Colonic mucosa (tissue), 4 donors: Measurements from ENCODE around the gene DDX1. TPM values are rescaled to one million over a fixed set of nuclear protein-coding genes. Genes with fewer than 3 reads are reported as not detected.

Experiments
- DNase-seq: peaks from one replicate; pipeline ENCODE4 v3.0.0-alpha.2; 2020
- H3K27ac ChIP-seq: fragments of 200-600 bp; one replicate; pipeline ENCODE4 v1.8.0; 2021
- H3K27me3 ChIP-seq: fragments of 200-600 bp; one replicate; pipeline ENCODE4 v1.8.0; 2021
- H3K36me3 ChIP-seq: fragments of 200-600 bp; one replicate; pipeline ENCODE4 v1.8.0; 2021
- H3K4me1 ChIP-seq: fragments of 200-600 bp; one replicate; pipeline ENCODE4 v1.8.0; 2021; ENCODE audit warnings: mild to moderate bottlenecking
- H3K4me3 ChIP-seq: fragments of 200-600 bp; one replicate; pipeline ENCODE4 v1.8.0; 2021
- H3K9ac ChIP-seq, 2 donors: one replicate each; pipeline ENCODE4 v1.7.0; 2013; ENCODE audit warnings: control low read depth in 2 of 2, low read depth in 2 of 2, low read length in 2 of 2
- H3K9me3 ChIP-seq: fragments of 200-600 bp; one replicate; pipeline ENCODE4 v1.8.0; 2021
- intact Hi-C: fragments of 100-400 bp; cut with DNase I; formaldehyde crosslinking; loops from one replicate; pipeline ENCODE4 v1.14.1; 2022
- total RNA-seq, 2 donors: library from RNA; stranded (reverse); fragmentation: NEBNext Ultra II Directional in 1 of 2; extraction: Animal tissue kit (Norgen Biotek cat#: 25700) in 1 of 2; gene quantifications; one replicate each; pipeline ENCODE4 v1.2.1, GENCODE V29; 2021
- TF ChIP-seq, protein P1 (sequence below): fragments of 200-600 bp; IDR thresholded peaks from one replicate; pipeline ENCODE4 v1.8.0; 2022; ENCODE audit warnings: antibody characterized with exemption, mild to moderate bottlenecking
- donor health status: healthy.
- donor health status: DM: no; HTN: no; CAD: no.
- donor health status: DM: no; HTN: no; CAD: no.

DDX1 gene
- total RNA-seq, 2 donors from 2014 or later, result 71.6 to 91.3 TPM

DNA sequence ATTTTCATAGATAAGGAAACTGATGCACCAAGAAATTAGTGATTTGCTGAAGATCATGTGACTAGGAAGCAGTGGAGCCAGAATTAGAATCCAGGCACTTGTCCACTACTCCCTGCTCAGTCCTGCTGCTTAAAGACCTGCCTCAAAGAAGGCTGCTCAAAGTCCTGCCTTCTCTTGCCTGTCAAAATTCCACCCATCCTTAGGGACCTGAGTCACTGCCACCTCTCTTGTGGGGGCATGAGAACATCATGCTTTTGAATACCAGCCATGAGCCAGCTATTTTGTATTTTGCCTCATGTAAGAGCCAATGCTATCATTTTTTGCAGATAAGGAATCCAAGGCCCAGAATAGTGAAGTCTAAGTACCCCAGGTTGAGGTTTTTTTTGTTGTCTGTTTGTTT lies 47.1 kb downstream of the DDX1 start:
- intact Hi-C loops, result loop anchor here (5.0 to 10.0 kb wide), 4 partner anchors 106 to 969 kb away; no protein-coding TSS in a partner anchor
- TF ChIP-seq, protein P1, sequence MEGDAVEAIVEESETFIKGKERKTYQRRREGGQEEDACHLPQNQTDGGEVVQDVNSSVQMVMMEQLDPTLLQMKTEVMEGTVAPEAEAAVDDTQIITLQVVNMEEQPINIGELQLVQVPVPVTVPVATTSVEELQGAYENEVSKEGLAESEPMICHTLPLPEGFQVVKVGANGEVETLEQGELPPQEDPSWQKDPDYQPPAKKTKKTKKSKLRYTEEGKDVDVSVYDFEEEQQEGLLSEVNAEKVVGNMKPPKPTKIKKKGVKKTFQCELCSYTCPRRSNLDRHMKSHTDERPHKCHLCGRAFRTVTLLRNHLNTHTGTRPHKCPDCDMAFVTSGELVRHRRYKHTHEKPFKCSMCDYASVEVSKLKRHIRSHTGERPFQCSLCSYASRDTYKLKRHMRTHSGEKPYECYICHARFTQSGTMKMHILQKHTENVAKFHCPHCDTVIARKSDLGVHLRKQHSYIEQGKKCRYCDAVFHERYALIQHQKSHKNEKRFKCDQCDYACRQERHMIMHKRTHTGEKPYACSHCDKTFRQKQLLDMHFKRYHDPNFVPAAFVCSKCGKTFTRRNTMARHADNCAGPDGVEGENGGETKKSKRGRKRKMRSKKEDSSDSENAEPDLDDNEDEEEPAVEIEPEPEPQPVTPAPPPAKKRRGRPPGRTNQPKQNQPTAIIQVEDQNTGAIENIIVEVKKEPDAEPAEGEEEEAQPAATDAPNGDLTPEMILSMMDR, result no peak

DNA sequence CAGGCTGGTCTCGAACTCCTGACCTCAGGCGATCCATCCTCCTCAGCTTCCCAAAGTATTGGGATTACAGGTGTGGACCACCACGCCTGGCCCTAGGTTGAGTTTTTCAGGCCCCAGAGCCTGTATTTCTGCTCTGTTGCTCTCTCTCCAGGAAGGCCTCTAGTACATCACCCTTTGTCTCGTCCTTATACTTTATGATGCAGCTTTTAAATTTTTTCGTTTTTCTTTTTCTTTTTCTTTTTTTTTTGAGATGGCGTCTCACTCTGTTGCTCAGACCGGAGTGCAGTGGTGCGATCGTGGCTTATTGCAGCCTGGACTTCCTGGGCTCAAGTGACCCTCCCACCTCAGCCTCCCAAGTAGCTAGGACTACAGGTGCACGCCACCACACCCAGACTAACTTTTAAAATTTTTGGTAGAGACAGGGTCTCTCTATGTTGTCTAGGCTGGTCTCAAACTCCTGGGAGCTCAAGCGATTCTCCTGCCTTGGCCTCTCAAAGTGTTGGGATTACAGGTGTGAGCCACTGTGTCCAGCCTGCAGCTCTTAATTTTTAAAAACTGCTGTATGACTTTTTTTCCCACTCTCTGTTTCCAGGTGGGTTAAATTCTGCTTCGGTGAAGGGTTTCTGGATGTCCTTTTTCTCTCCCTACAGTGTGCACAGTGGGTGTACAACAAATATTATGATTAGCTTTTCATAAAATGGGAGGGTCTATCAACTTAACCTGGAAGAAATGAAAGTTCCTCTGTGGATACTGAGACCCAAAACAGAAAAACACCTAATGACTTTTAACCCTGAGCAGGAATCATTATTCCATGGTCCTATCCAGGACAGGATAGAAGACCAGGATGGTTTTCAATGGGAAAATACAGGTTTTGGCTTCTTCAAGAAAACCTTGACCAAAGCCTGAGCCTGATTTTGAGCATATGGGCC lies 47.9 kb downstream of the DDX1 start:
- Histone ChIP-seq H3K4me1 (no peaks in the 10 kb centered on the region), H3K9me3 (no peaks in the 10 kb centered on the region), H3K4me3 (no peak overlapping the region), H3K27me3 (no peaks in the 10 kb centered on the region), H3K9ac (no peak overlapping the region), H3K27ac (no peak overlapping the region), H3K36me3 (no peaks in the 10 kb centered on the region)
- TF ChIP-seq, protein P1, result no peak
- intact Hi-C loops, result loop anchor here (5.0 to 10.0 kb wide), 4 partner anchors 105 to 968 kb away; no protein-coding TSS in a partner anchor
- no peak for DNase-seq

More for the DNA sequence above, 47.1 kb downstream of the DDX1 start:
- Histone ChIP-seq H3K36me3 (no peaks in the 10 kb centered on the region), H3K9ac (no peak overlapping the region), H3K9me3 (no peaks in the 10 kb centered on the region), H3K4me3 (no peak overlapping the region), H3K4me1 (no peaks in the 10 kb centered on the region), H3K27me3 (no peaks in the 10 kb centered on the region), H3K27ac (no peak overlapping the region)
- DNase-seq, result no peak

DNA sequence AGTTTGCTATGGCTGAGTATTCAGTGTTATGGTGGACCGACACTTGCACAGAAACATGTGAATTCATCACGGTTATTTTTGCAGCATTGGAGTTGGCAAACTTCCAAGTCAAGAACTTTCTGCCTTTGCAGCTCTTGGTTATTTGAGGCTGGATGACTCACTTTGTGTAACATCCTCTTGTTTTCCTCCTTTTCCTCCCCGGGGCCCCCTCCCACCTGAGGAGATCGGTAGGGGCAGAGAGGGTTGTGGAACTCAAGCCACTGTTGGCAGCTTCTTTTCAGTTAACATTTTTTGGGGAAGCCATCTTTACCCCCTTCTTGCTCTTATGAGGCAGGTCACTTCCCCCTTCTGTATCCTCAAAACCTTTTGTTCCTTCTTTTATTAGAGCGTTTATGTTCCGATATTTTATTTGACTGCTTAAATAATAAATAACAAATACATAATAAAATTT lies 48.6 kb downstream of the DDX1 start:
- H3K9ac ChIP-seq, result no peak overlapping the region
- no peak overlapping the region for H3K4me3 ChIP-seq
- no peaks in the 10 kb centered on the region for H3K27me3 ChIP-seq
- no peaks in the 10 kb centered on the region for H3K9me3 ChIP-seq
- intact Hi-C loops, result no loop called here
- no peaks in the 10 kb centered on the region for H3K36me3 ChIP-seq
- H3K27ac ChIP-seq, result no peak overlapping the region
- TF ChIP-seq, protein P1, result no peak
- H3K4me1 ChIP-seq, result no peaks in the 10 kb centered on the region
- no peak for DNase-seq

DNA sequence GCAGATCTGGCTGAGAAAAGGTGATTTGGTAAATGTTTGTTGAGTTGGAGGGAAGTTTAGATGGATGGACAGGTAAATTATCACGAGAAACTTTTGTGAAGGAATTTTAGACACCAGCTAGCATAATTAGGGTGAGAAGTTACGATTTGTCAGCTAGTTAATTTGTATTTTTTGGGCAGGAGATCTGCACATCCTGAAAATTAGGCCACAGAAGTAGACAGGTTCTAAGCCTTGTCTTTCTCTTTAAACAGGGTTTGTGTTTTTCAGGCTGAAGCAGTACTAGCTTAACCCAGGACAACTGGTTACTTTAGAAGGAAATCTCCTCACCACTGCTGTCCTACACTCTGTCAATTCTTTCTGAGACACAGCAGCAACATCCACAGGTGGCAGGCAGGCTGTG lies 49.1 kb downstream of the DDX1 start:
- Histone ChIP-seq H3K4me1 (no peaks in the 10 kb centered on the region), H3K27ac (no peak overlapping the region), H3K4me3 (no peak overlapping the region), H3K9me3 (no peaks in the 10 kb centered on the region), H3K9ac (no peak overlapping the region), H3K27me3 (no peaks in the 10 kb centered on the region), H3K36me3 (no peaks in the 10 kb centered on the region)
- intact Hi-C loops, result no loop called here
- TF ChIP-seq, protein P1, result no peak
- DNase-seq, result no peak

DNA sequence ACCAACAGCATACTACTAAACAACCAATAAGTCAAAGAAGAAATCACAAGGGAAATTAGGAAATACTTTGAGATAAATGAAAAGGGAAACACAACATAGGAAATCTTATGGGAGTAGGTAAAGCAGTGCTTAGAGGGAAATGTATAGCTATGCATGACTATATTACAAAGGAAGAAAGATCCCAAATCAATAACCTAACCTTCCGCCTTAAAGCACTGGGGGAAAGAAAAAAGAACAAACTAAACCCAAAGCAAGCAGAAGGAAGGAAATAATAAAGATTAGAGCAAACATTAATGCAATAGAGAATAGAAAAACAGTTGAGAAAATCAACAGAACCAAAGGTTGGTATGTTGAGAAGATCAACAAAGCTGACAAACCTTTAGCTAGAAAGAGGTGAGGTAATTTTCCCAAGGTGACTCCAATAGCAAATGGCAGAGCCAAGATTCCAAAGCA lies 49.9 kb downstream of the DDX1 start:
- H3K36me3 ChIP-seq, result no peaks in the 10 kb centered on the region
- no peaks in the 10 kb centered on the region for H3K9me3 ChIP-seq
- TF ChIP-seq, protein P1, result no peak
- intact Hi-C loops, result no loop called here
- no peak overlapping the region for H3K4me3 ChIP-seq
- H3K9ac ChIP-seq, result no peak overlapping the region
- DNase-seq, result no peak
- no peaks in the 10 kb centered on the region for H3K4me1 ChIP-seq
- no peak overlapping the region for H3K27ac ChIP-seq
- H3K27me3 ChIP-seq, result no peaks in the 10 kb centered on the region
